Transverse colon (tissue), 4 donors: Measurements from ENCODE around the gene FBXO17. TPM values are rescaled to one million over a fixed set of nuclear protein-coding genes. Genes with fewer than 3 reads are reported as not detected.

ENCODE experiments used
- DNase-seq: peaks from one replicate; pipeline ENCODE4 v3.0.0-alpha.2; 2019
- H3K27ac ChIP-seq, 4 donors: fragments of 200-600 bp; sonication (generic); 2 replicates each; pipeline ENCODE4 v1.5.1; 2016 to 2018; ENCODE audit warnings: inconsistent platforms in 4 of 4
- H3K27me3 ChIP-seq: fragments of 200-600 bp; sonication (generic); 2 replicates; pipeline ENCODE4 v1.5.1; 2017; ENCODE audit warnings: inconsistent platforms
- H3K36me3 ChIP-seq, 4 donors: fragments of 200-600 bp; sonication (generic); 2 replicates each; pipeline ENCODE4 v1.5.1; 2017 to 2019; ENCODE audit warnings: inconsistent platforms in 4 of 4
- H3K4me1 ChIP-seq, 4 donors: fragments of 200-600 bp; sonication (generic); 2 replicates each; pipeline ENCODE4 v1.5.1; 2017 to 2020; ENCODE audit warnings: inconsistent platforms in 4 of 4
- H3K4me3 ChIP-seq, 4 donors: fragments of 200-600 bp; sonication (generic); 1 replicate in 1 of 4; 2 replicates in 3 of 4; pipeline versions ENCODE4 v1.5.1 to v1.6.1; 2017 to 2019; ENCODE audit warnings: inconsistent platforms in 4 of 4
- H3K9me3 ChIP-seq, 2 donors: fragments of 200-600 bp; sonication (generic); 2 replicates each; pipeline ENCODE4 v1.5.1; 2017 to 2019; ENCODE audit warnings: inconsistent platforms in 2 of 2
- EP300 ChIP-seq: sonication (generic); formaldehyde crosslinking; IDR thresholded peaks from one replicate; pipeline ENCODE4 v1.6.1; 2017; ENCODE audit warnings: antibody characterized with exemption, low read depth
- POLR2A ChIP-seq: fragments of 450-650 bp; IDR thresholded peaks from one replicate; pipeline ENCODE4 v1.6.1; 2016; ENCODE audit warnings: antibody characterized with exemption, mild to moderate bottlenecking, moderate library complexity
- POLR2AphosphoS5 ChIP-seq, 3 donors: sonication (generic); formaldehyde crosslinking; IDR thresholded peaks; one replicate each; pipeline ENCODE4 v1.6.1; 2016; ENCODE audit warnings: antibody characterized with exemption in 3 of 3
- WGBS, 2 donors: methylation state at CpG; one replicate each; pipeline ENCODE4 v1.1.5; 2018; ENCODE audit warnings: low coverage in 1 of 2; 5-methylcytosine and 5-hydroxymethylcytosine counted together
- in situ Hi-C, 4 donors: fragments of 200-750 bp; cut with MboI; loops; one replicate each; pipeline versions ENCODE4 v1.15.0 to v1.15.1; 2017; ENCODE audit warnings: low sequenced_read_pairs in 3 of 4, low pct_ligation_motif_present in 1 of 4, low pct_unique_long_range_greater_than_20kb in 1 of 4
- intact Hi-C: fragments of 100-400 bp; cut with DNase I; formaldehyde crosslinking; loops from one replicate; pipeline ENCODE4 v1.15.1; 2023; ENCODE audit warnings: low total_unique reads
- total RNA-seq, 4 donors: library from RNA; depleted of rRNA; stranded (reverse); fragments of >200 nt; gene quantifications; one replicate each; pipeline ENCODE4 v1.1.0, GENCODE V29; 2016
- TF ChIP-seq, protein P1 (sequence below), 5 experiments: fragments of 200-600 bp in 3 of 5; fragments of 450-650 bp in 2 of 5; sonication (generic) in 3 of 5; IDR thresholded peaks; 1 replicate in 2 of 5; 2 replicates in 3 of 5; pipeline ENCODE4 v1.5.1; 2016 to 2017; ENCODE audit warnings: antibody characterized with exemption in 5 of 5, inconsistent platforms in 3 of 5, mild to moderate bottlenecking in 2 of 5, moderate library complexity in 1 of 5

FBXO17 gene
- total RNA-seq, 4 donors from 2014 or later, result 2.2 to 7.8 (median 2.4) TPM

GRCh38 chr19:38918526-38918925 is 57.0 kb downstream of the FBXO17 start:
- no peaks in the 10 kb centered on the region for H3K9me3 ChIP-seq
- WGBS, 2 donors, result 88 to 100% methylated on average over 3 to 9 of the region's 10 CpGs
- intact Hi-C loops (no loop called here), in situ Hi-C loops (no loop called here)
- no peaks in the 10 kb centered on the region for H3K4me1 ChIP-seq
- H3K36me3 ChIP-seq, result no peaks in the 10 kb centered on the region
- TF ChIP-seq POLR2AphosphoS5 (IDR thresholded peaks at IDR 0.05), result no peak
- TF ChIP-seq EP300, result no peak
- TF ChIP-seq, protein P1, sequence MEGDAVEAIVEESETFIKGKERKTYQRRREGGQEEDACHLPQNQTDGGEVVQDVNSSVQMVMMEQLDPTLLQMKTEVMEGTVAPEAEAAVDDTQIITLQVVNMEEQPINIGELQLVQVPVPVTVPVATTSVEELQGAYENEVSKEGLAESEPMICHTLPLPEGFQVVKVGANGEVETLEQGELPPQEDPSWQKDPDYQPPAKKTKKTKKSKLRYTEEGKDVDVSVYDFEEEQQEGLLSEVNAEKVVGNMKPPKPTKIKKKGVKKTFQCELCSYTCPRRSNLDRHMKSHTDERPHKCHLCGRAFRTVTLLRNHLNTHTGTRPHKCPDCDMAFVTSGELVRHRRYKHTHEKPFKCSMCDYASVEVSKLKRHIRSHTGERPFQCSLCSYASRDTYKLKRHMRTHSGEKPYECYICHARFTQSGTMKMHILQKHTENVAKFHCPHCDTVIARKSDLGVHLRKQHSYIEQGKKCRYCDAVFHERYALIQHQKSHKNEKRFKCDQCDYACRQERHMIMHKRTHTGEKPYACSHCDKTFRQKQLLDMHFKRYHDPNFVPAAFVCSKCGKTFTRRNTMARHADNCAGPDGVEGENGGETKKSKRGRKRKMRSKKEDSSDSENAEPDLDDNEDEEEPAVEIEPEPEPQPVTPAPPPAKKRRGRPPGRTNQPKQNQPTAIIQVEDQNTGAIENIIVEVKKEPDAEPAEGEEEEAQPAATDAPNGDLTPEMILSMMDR (IDR thresholded peaks at IDR 0.05), result no peak
- TF ChIP-seq POLR2A, result no peak
- H3K27me3 ChIP-seq, result no peaks in the 10 kb centered on the region
- no peak overlapping the region for H3K4me3 ChIP-seq
- H3K27ac ChIP-seq, result no peak overlapping the region
- no peak for DNase-seq

GRCh38 chr19:38917921-38918491 is 57.5 kb downstream of the FBXO17 start:
- Histone ChIP-seq H3K27ac (no peak overlapping the region), H3K4me1 (no peaks in the 10 kb centered on the region), H3K36me3 (no peaks in the 10 kb centered on the region), H3K4me3 (no peak overlapping the region), H3K27me3 (no peaks in the 10 kb centered on the region), H3K9me3 (no peaks in the 10 kb centered on the region)
- 40 to 66% methylated on average over 1 to 13 of the region's 13 CpGs for WGBS, 2 donors
- TF ChIP-seq POLR2A, result no peak
- TF ChIP-seq POLR2AphosphoS5 (IDR thresholded peaks at IDR 0.05), result no peak
- TF ChIP-seq, protein P1 (IDR thresholded peaks at IDR 0.05), result no peak
- no peak for TF ChIP-seq EP300
- no peak for DNase-seq
- intact Hi-C loops (no loop called here), in situ Hi-C loops (no loop called here)

GRCh38 chr19:38917516-38917915 is 58.0 kb downstream of the FBXO17 start:
- Histone ChIP-seq H3K4me1 (no peaks in the 10 kb centered on the region), H3K27ac (no peak overlapping the region), H3K27me3 (no peaks in the 10 kb centered on the region), H3K4me3 (no peak overlapping the region), H3K36me3 (no peaks in the 10 kb centered on the region), H3K9me3 (no peaks in the 10 kb centered on the region)
- intact Hi-C loops, result no loop called here
- DNase-seq, result no peak
- TF ChIP-seq EP300 (no peak), POLR2AphosphoS5 (IDR thresholded peaks at IDR 0.05) (no peak), POLR2A (no peak)
- TF ChIP-seq, protein P1 (IDR thresholded peaks at IDR 0.05), result no peak
- WGBS, 2 donors, result 85 to 100% methylated on average over 3 to 9 of the region's 9 CpGs
- in situ Hi-C loops, result no loop called here

GRCh38 chr19:38915329-38916321 is 59.9 kb downstream of the FBXO17 start:
- H3K36me3 ChIP-seq, result no peaks in the 10 kb centered on the region

More at GRCh38 chr19:38915329-38916321, 59.9 kb downstream of the FBXO17 start:
- TF ChIP-seq POLR2A (no peak), EP300 (no peak), POLR2AphosphoS5 (IDR thresholded peaks at IDR 0.05) (no peak)
- TF ChIP-seq, protein P1 (IDR thresholded peaks at IDR 0.05), result no peak
- Histone ChIP-seq H3K9me3 (no peaks in the 10 kb centered on the region), H3K4me1 (no peaks in the 10 kb centered on the region), H3K27ac (no peak overlapping the region), H3K4me3 (no peak overlapping the region), H3K27me3 (peaks cover 17% of the 10 kb centered on the region)
- WGBS, 2 donors, result 93 to 94% methylated on average over 4 to 41 of the region's 44 CpGs
- intact Hi-C loops (no loop called here), in situ Hi-C loops (no loop called here)
- no peak for DNase-seq
